HG03520 (cell line): ENCODE results near the gene ZNF740.
A peak's percentile ranks its signal among the peaks of the same experiment; 100 is the strongest.

Experiments
- ATAC-seq: cut with Tn5 transposase; IDR thresholded peaks from one replicate; pipeline ENCODE4 v1.9.1; 2021; ENCODE audit warnings: mild to moderate bottlenecking, moderate library complexity; ENCODE audit not compliant: unreplicated experiment

The ZNF740 gene

GRCh38 chr12:53211476-53212381 lies 31.2 kb downstream of the ZNF740 start:
- ATAC-seq: no peak

- ATAC-seq: no peak
Observed at GRCh38 chr12:53212931-53213330, 32.4 kb downstream of the ZNF740 start.

- ATAC-seq: no peak
Observed at GRCh38 chr12:53213348-53213747, 32.8 kb downstream of the ZNF740 start.

GRCh38 chr12:53214221-53214620 lies 33.7 kb downstream of the ZNF740 start:
- no peak for ATAC-seq

GRCh38 chr12:53214687-53215455 lies 34.3 kb downstream of the ZNF740 start:
- no peak for ATAC-seq

- no peak for ATAC-seq
Observed at GRCh38 chr12:53215497-53215896, 35.0 kb downstream of the ZNF740 start.

- no peak for ATAC-seq
Observed at GRCh38 chr12:53217051-53217930, 36.8 kb downstream of the ZNF740 start.

- ATAC-seq: no peak
Observed at GRCh38 chr12:53217931-53218307, 37.4 kb downstream of the ZNF740 start.

GRCh38 chr12:53218551-53219291 lies 38.2 kb downstream of the ZNF740 start:
- ATAC-seq: no peak

GRCh38 chr12:53219292-53219955 lies 38.9 kb downstream of the ZNF740 start:
- ATAC-seq: peak; percentile 14

GRCh38 chr12:53219956-53220693 lies 39.6 kb downstream of the ZNF740 start:
- peak; percentile 27 for ATAC-seq

- ATAC-seq: peak; percentile 38
Observed at GRCh38 chr12:53220694-53221202, 40.2 kb downstream of the ZNF740 start.

GRCh38 chr12:53221203-53222080 lies 40.9 kb downstream of the ZNF740 start:
- no peak for ATAC-seq

- ATAC-seq: no peak
Observed at GRCh38 chr12:53222170-53222721, 41.7 kb downstream of the ZNF740 start.

- no peak for ATAC-seq
Observed at GRCh38 chr12:53222806-53223261, 42.3 kb downstream of the ZNF740 start.

GRCh38 chr12:53223389-53224060 lies 43.0 kb downstream of the ZNF740 start:
- no peak for ATAC-seq
